Kasumi-1 (cell line): ENCODE data around the gene PRR35.
A peak's percentile ranks its signal among the peaks of the same experiment; 100 is the strongest.

Source experiments
- DNase-seq, 2 experiments: peaks; one replicate each; lab custom pipeline; 2025; lab: John Stamatoyannopoulos, UW

Gene PRR35

GRCh38 chr16:564690-565418 is 4.7 kb downstream of the PRR35 start:
- DNase-seq = no peak

GRCh38 chr16:565419-566330 is 5.5 kb downstream of the PRR35 start:
- no peak for DNase-seq

GRCh38 chr16:566475-567372 is 6.5 kb downstream of the PRR35 start, which contains the start of gene NHLRC4:
Gene NHLRC4, plus strand, starts transcription at chr16:567005. Its CDS starts 1,043 bp downstream, at chr16:568048.
- peak; percentile 42 to 63 for DNase-seq

- no peak for DNase-seq
These were observed 7.4 kb downstream of the PRR35 start for GRCh38 chr16:567373-568256.

GRCh38 chr16:568401-569258 is 8.4 kb downstream of the PRR35 start:
- no peak for DNase-seq

GRCh38 chr16:569445-570254 is 9.5 kb downstream of the PRR35 start, which contains the start of gene PIGQ:
Gene PIGQ, plus strand, starts transcription at chr16:569968. Its CDS starts 4,107 bp downstream, at chr16:574075.
- DNase-seq = peak in 1 of 2 experiments; percentile 17

GRCh38 chr16:572865-573650 is 12.9 kb downstream of the PRR35 start:
- no peak for DNase-seq

GRCh38 chr16:574021-574760 is 14.0 kb downstream of the PRR35 start:
- no peak for DNase-seq

- DNase-seq = no peak
These were observed 15.4 kb downstream of the PRR35 start for GRCh38 chr16:575354-576196.

- DNase-seq = no peak
These were observed 16.1 kb downstream of the PRR35 start for GRCh38 chr16:576197-576822.

- DNase-seq = no peak
These were observed 16.6 kb downstream of the PRR35 start for GRCh38 chr16:576823-577201.

GRCh38 chr16:577796-578195 is 17.6 kb downstream of the PRR35 start:
- no peak for DNase-seq

GRCh38 chr16:578232-578869 is 18.2 kb downstream of the PRR35 start:
- no peak for DNase-seq

GRCh38 chr16:578870-579405 is 18.7 kb downstream of the PRR35 start:
- peak; percentile 43 to 45 for DNase-seq
